Hepatocyte (in vitro differentiated cells): ENCODE data around the gene TMEM273. TPM values are rescaled to one million over a fixed set of nuclear protein-coding genes. Genes with fewer than 3 reads are reported as not detected.

Source experiments
- DNase-seq: peaks from one replicate; pipeline ENCODE4 v3.0.0-alpha.2; 2016; ENCODE audit warnings: low spot score
- H2AFZ ChIP-seq: fragments of 200-600 bp; sonication (generic); 2 replicates; pipeline ENCODE4 v1.6.0; 2016; ENCODE audit warnings: antibody characterized with exemption, mild to moderate bottlenecking
- H3K27ac ChIP-seq: fragments of 200-600 bp; sonication (generic); 2 replicates; pipeline ENCODE4 v1.5.1; 2016; ENCODE audit warnings: mild to moderate bottlenecking
- H3K27me3 ChIP-seq: fragments of 200-600 bp; sonication (generic); 2 replicates; pipeline ENCODE4 v1.6.1; 2016
- H3K36me3 ChIP-seq: fragments of 200-600 bp; sonication (generic); replicated peaks from 2 replicates; pipeline ENCODE4 v1.5.1; 2016; ENCODE audit warnings: low read depth; ENCODE audit not compliant: insufficient read depth
- H3K4me1 ChIP-seq: fragments of 200-600 bp; sonication (generic); 2 replicates; pipeline ENCODE4 v1.5.1; 2016; ENCODE audit warnings: mild to moderate bottlenecking, moderate library complexity; ENCODE audit not compliant: insufficient read depth
- H3K4me2 ChIP-seq: fragments of 200-600 bp; sonication (generic); 2 replicates; pipeline ENCODE4 v1.6.0; 2016
- H3K4me3 ChIP-seq: fragments of 200-600 bp; sonication (generic); 2 replicates; pipeline ENCODE4 v1.5.1; 2016; ENCODE audit warnings: mild to moderate bottlenecking
- H3K79me2 ChIP-seq: fragments of 200-600 bp; sonication (generic); 2 replicates; pipeline ENCODE4 v1.6.0; 2017; ENCODE audit warnings: mild to moderate bottlenecking
- H3K9me2 ChIP-seq: fragments of 200-600 bp; sonication (generic); replicated peaks from 2 replicates; pipeline ENCODE4 v1.6.0; 2017; ENCODE audit warnings: mild to moderate bottlenecking; ENCODE audit not compliant: insufficient read depth
- H3K9me3 ChIP-seq: fragments of 200-600 bp; sonication (generic); 2 replicates; pipeline ENCODE4 v1.5.1; 2016; ENCODE audit warnings: low read depth, mild to moderate bottlenecking
- H4K20me1 ChIP-seq: fragments of 200-600 bp; sonication (generic); 2 replicates; pipeline ENCODE4 v1.6.0; 2016; ENCODE audit warnings: mild to moderate bottlenecking; ENCODE audit not compliant: insufficient read depth, poor library complexity, severe bottlenecking
- CTCF ChIP-seq: fragments of 200-600 bp; sonication (generic); IDR thresholded peaks from 2 replicates; pipeline ENCODE4 v1.5.1; 2016; ENCODE audit warnings: antibody characterized with exemption, mild to moderate bottlenecking; ENCODE audit not compliant: poor library complexity
- EZH2 ChIP-seq: fragments of 200-600 bp; sonication (generic); IDR thresholded peaks from 2 replicates; pipeline ENCODE4 v1.6.1; 2016; ENCODE audit warnings: antibody characterized with exemption, mild to moderate bottlenecking, borderline replicate concordance
- EZH2phosphoT487 ChIP-seq: fragments of 200-600 bp; sonication (generic); IDR thresholded peaks from one replicate; pipeline ENCODE4 v1.6.1; 2018; ENCODE audit warnings: antibody characterized with exemption, mild to moderate bottlenecking, low read depth, moderate library complexity; ENCODE audit not compliant: unreplicated experiment, severe bottlenecking
- WGBS: methylation state at CpG from one replicate; pipeline ENCODE4 v1.1.6; 2016; ENCODE audit warnings: low lambda C conversion rate; ENCODE audit errors: missing lambda C conversion rate; 5-methylcytosine and 5-hydroxymethylcytosine counted together
- polyA plus RNA-seq: library from polyadenylated mRNA; unstranded; fragments of >200 nt; fragmentation: Nextera tagmentation; extraction: Ambion mirVana; gene quantifications from 2 replicates; pipeline ENCODE4 v1.2.1, GENCODE V29; 2016
- total RNA-seq: library from RNA; depleted of rRNA; stranded (reverse); fragments of >200 nt; gene quantifications from 2 replicates; pipeline ENCODE4 v1.2.3, GENCODE V29; 2014

The TMEM273 gene
- total and polyA plus RNA-seq, 2 experiments from 2014 or later: 0.27 TPM; not detected in 1

- no peaks in the 10 kb centered on the region for H3K36me3 ChIP-seq
- H3K9me3 ChIP-seq: no peaks in the 10 kb centered on the region
- 54% methylated on average over 3 of the region's 3 CpGs for WGBS
- H3K4me2 ChIP-seq: no peak overlapping the region
- H3K9me2 ChIP-seq: no peaks in the 10 kb centered on the region
- H3K4me1 ChIP-seq: peaks cover under 1% of the 10 kb centered on the region
- no peak for DNase-seq
- no peak overlapping the region for H2AFZ ChIP-seq
- no peaks in the 10 kb centered on the region for H4K20me1 ChIP-seq
- H3K27ac ChIP-seq: no peak overlapping the region
- no peak overlapping the region for H3K4me3 ChIP-seq
- peaks cover 10% of the 10 kb centered on the region for H3K27me3 ChIP-seq
- TF ChIP-seq EZH2phosphoT487 (no peak), CTCF (no peak), EZH2 (no peak)
- H3K79me2 ChIP-seq: no peaks in the 10 kb centered on the region
Observed at GRCh38 chr10:49119746-49120145, 68.4 kb downstream of the TMEM273 start.

DNA sequence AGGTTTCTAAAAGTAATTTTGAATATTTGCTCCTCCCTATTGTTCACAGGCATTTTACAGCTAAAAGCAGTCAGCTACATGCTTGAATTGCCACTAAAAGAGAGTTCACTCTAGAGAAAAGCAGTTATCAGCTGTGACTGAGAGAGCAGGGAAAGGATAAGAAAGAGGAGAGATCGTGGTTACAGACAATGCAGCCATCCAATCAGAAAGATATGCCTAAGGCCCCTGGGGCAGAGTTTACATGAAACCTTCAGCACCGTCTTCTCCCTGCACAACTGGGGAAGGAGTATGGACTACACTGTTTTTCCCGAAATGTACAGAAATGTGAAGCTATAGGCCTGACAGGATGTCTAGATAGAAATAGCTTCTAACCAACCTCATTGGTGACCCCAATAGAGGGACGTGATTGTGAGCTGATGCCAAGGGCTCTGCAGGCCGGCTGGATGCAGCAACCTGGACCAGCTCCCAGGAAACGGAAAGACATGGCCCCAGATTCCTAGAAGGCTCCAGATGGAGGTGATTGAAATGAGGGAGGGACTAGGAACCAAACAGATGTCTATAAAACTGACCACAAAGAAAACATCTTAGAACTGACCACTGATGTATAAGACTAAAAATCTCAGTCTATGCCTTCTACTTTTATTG, 69.6 kb downstream of the TMEM273 start:
- H3K4me1 ChIP-seq: peaks cover 8% of the 10 kb centered on the region
- H3K4me2 ChIP-seq: no peak overlapping the region
- H3K27ac ChIP-seq: no peak overlapping the region
- no peaks in the 10 kb centered on the region for H3K9me2 ChIP-seq
- DNase-seq: no peak
- H2AFZ ChIP-seq: no peak overlapping the region
- H3K4me3 ChIP-seq: no peak overlapping the region
- no peaks in the 10 kb centered on the region for H3K36me3 ChIP-seq
- no peaks in the 10 kb centered on the region for H3K9me3 ChIP-seq
- no peak for TF ChIP-seq CTCF
- no peak for TF ChIP-seq EZH2phosphoT487
- TF ChIP-seq EZH2: no peak
- no peaks in the 10 kb centered on the region for H3K79me2 ChIP-seq
- 55% methylated on average over 6 of the region's 6 CpGs for WGBS
- H3K27me3 ChIP-seq: peaks cover 22% of the 10 kb centered on the region
- no peaks in the 10 kb centered on the region for H4K20me1 ChIP-seq

DNA sequence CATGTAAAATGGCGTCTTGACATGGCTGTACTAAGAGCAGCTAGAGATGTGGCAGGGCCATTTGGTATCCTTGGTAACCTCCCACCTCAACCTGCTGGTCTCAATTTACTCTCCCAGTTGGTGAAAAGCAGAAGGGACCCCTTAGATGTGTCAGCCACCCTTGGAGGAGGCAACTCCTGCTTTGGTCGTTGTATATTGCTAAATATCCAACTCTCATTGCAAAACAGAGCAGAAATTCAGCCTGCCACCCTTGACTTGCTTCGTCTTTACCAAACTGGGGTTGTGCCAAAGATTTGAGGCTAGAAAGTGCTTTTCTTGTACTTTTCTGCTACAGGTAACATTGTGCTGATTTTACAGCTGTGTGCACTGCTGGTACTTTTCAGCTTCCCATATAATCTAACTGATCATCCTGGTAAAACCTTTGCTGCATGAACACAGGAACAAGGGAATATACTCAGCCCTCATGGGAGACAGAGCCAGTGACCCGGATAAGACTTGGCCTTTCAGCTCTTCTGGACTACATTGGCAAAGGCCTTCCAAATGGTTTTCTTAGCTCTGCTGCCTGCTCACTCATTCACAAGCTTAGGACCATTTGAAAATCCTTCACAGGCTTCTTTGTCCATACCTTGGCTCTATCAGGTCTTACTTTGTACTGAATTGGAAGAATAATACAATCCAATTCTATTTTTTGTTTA, 70.7 kb downstream of the TMEM273 start:
- TF ChIP-seq EZH2phosphoT487 (no peak), CTCF (no peak), EZH2 (no peak)
- Histone ChIP-seq H3K9me2 (no peaks in the 10 kb centered on the region), H2AFZ (no peak overlapping the region), H3K4me3 (no peak overlapping the region), H3K9me3 (no peaks in the 10 kb centered on the region), H3K27me3 (peaks cover 27% of the 10 kb centered on the region), H3K4me1 (peaks cover 8% of the 10 kb centered on the region), H4K20me1 (no peaks in the 10 kb centered on the region), H3K4me2 (no peak overlapping the region), H3K36me3 (no peaks in the 10 kb centered on the region), H3K27ac (no peak overlapping the region), H3K79me2 (no peaks in the 10 kb centered on the region)
- 86% methylated on average over 4 of the region's 4 CpGs for WGBS
- DNase-seq: no peak
